IMR-90 (cell line): ENCODE results near the gene TAOK1. TPM values are rescaled to one million over a fixed set of nuclear protein-coding genes. Genes with fewer than 3 reads are reported as not detected.

Experiments used
- ATAC-seq: fragments of 200-7000 bp; cut with Tn5 transposase; 2 replicates; pipeline ENCODE4 v1.9.1; 2020; ENCODE audit warnings: low read depth, mild to moderate bottlenecking, moderate library complexity
- BruUV-seq: library from RNA; stranded (reverse); fragments of 400-500 nt; replicated peaks from 2 replicates; lab custom pipeline; 2021; lab: Mats Ljungman, UMichigan
- CTCF ChIA-PET: fragments of 300-600 bp; formaldehyde crosslinking; extraction: SDS; loops from one replicate; lab custom pipeline; 2021; ENCODE audit warnings: antibody characterized with exemption; lab: Yijun Ruan, JAX
- POLR2A ChIA-PET: fragments of 300-600 bp; sonication (Branson Sonifier 250); formaldehyde crosslinking; loops from one replicate; lab custom pipeline; 2022; ENCODE audit warnings: antibody characterized with exemption; ENCODE audit not compliant: unreplicated experiment; lab: Charles Lee
- DNase-seq: peaks from one replicate; pipeline ENCODE4 v3.0.0; 2013
- H2AFZ ChIP-seq: replicated peaks from 2 replicates; pipeline ENCODE3; 2013; ENCODE audit warnings: low read length, mild to moderate bottlenecking; ENCODE audit not compliant: poor library complexity
- H2AK5ac ChIP-seq: 2 replicates; pipeline ENCODE4 v1.6.1; 2013; ENCODE audit warnings: low read depth, low read length, inconsistent platforms
- H2AK9ac ChIP-seq: replicated peaks from 2 replicates; pipeline ENCODE3; 2013; ENCODE audit warnings: mild to moderate bottlenecking, low read depth, low read length, moderate library complexity; ENCODE audit not compliant: poor library complexity
- H2BK120ac ChIP-seq: 2 replicates; pipeline ENCODE4 v1.6.1; 2013; ENCODE audit warnings: low read depth, low read length, inconsistent platforms
- H2BK15ac ChIP-seq: 3 replicates; pipeline ENCODE4 v1.6.1; 2013; ENCODE audit warnings: low read depth, low read length, inconsistent platforms
- H2BK20ac ChIP-seq: 2 replicates; pipeline ENCODE4 v1.6.1; 2013; ENCODE audit warnings: low read depth, mild to moderate bottlenecking, inconsistent platforms, low read length, moderate library complexity
- H2BK5ac ChIP-seq: 2 replicates; pipeline ENCODE4 v1.6.1; 2013; ENCODE audit warnings: mild to moderate bottlenecking, low read depth, low read length, inconsistent platforms; ENCODE audit not compliant: poor library complexity, severe bottlenecking
- H3K14ac ChIP-seq: replicated peaks from 2 replicates; pipeline ENCODE4 v1.6.1; 2013; ENCODE audit warnings: low read depth, low read length, inconsistent platforms
- H3K18ac ChIP-seq: 2 replicates; pipeline ENCODE4 v1.6.1; 2013; ENCODE audit warnings: low read depth, low read length, control low read depth
- H3K23ac ChIP-seq: 2 replicates; pipeline ENCODE4 v1.6.1; 2013; ENCODE audit warnings: low read depth, low read length, inconsistent platforms
- H3K27ac ChIP-seq: 2 replicates; pipeline ENCODE4 v1.5.1; 2013; ENCODE audit warnings: mild to moderate bottlenecking, control low read depth, low read length; ENCODE audit not compliant: insufficient read depth
- H3K27me3 ChIP-seq: 2 replicates; pipeline ENCODE4 v1.6.1; 2013; ENCODE audit warnings: low read length; ENCODE audit not compliant: control insufficient read depth, insufficient read depth
- H3K36me3 ChIP-seq: 2 replicates; pipeline ENCODE4 v1.6.1; 2013; ENCODE audit warnings: low read length, mixed read lengths; ENCODE audit not compliant: control insufficient read depth, insufficient read depth
- H3K4ac ChIP-seq: 2 replicates; pipeline ENCODE4 v1.6.1; 2013; ENCODE audit warnings: low read depth, low read length, inconsistent platforms
- H3K4me1 ChIP-seq: 2 replicates; pipeline ENCODE4 v1.6.1; 2013; ENCODE audit warnings: low read length, mixed read lengths; ENCODE audit not compliant: control insufficient read depth, insufficient read depth
- H3K4me2 ChIP-seq: 2 replicates; pipeline ENCODE4 v1.6.1; 2013; ENCODE audit warnings: low read depth, mild to moderate bottlenecking, control low read depth, low read length, moderate library complexity
- H3K4me3 ChIP-seq: 2 replicates; pipeline ENCODE4 v1.5.1; 2013; ENCODE audit warnings: low read depth, mild to moderate bottlenecking, control low read depth, low read length, moderate library complexity; ENCODE audit not compliant: insufficient read depth
- H3K56ac ChIP-seq: 2 replicates; pipeline ENCODE4 v1.6.1; 2013; ENCODE audit warnings: low read length, inconsistent platforms; ENCODE audit not compliant: insufficient read depth; ENCODE audit errors: extremely low read depth
- H3K79me1 ChIP-seq, 2 experiments: 2 replicates each; pipeline ENCODE4 v1.6.1; 2013; ENCODE audit warnings: low read length in 2 of 2, inconsistent platforms in 1 of 2, low read depth in 1 of 2
- H3K9ac ChIP-seq: 2 replicates; pipeline ENCODE4 v1.6.1; 2013; ENCODE audit warnings: low read depth, low read length, control low read depth
- H3K9me1 ChIP-seq: 2 replicates; pipeline ENCODE4 v1.6.1; 2013; ENCODE audit warnings: low read length, inconsistent platforms; ENCODE audit not compliant: insufficient read depth
- H3K9me3 ChIP-seq: 2 replicates; pipeline ENCODE4 v1.6.1; 2013; ENCODE audit warnings: low read length; ENCODE audit not compliant: control insufficient read depth, insufficient read depth
- H4K20me1 ChIP-seq: 2 replicates; pipeline ENCODE4 v1.6.1; 2013; ENCODE audit warnings: low read length, inconsistent platforms; ENCODE audit not compliant: insufficient read depth
- H4K5ac ChIP-seq: 2 replicates; pipeline ENCODE4 v1.6.1; 2013; ENCODE audit warnings: mild to moderate bottlenecking, low read depth, low read length, control low read depth
- H4K8ac ChIP-seq, 2 experiments: 2 replicates each; pipeline ENCODE4 v1.6.1; 2013; ENCODE audit warnings: low read depth in 2 of 2, low read length in 2 of 2, control low read depth in 1 of 2, inconsistent platforms in 1 of 2
- H4K91ac ChIP-seq: 2 replicates; pipeline ENCODE4 v1.6.1; 2013; ENCODE audit warnings: low read depth, low read length, inconsistent platforms; ENCODE audit not compliant: insufficient read depth
- BHLHE40 ChIP-seq: fragments of 150-350 bp; IDR thresholded peaks from 2 replicates; pipeline ENCODE4 v1.6.1; 2016; ENCODE audit warnings: mild to moderate bottlenecking, low read depth, low read length
- CEBPB ChIP-seq: IDR thresholded peaks from 2 replicates; pipeline ENCODE4 v1.6.1; 2012; ENCODE audit warnings: low read depth, low read length, improper control_type of control experiment
- RCOR1 ChIP-seq: IDR thresholded peaks from 2 replicates; pipeline ENCODE4 v1.6.1; 2012; ENCODE audit warnings: mild to moderate bottlenecking, low read length, improper control_type of control experiment; ENCODE audit not compliant: insufficient replicate concordance
- WGBS, 2 experiments: methylation state at CpG; one replicate each; pipeline versions ENCODE4 v1.1.5 to v1.1.7; 2013; ENCODE audit warnings: missing lambda C conversion rate in 2 of 2; ENCODE audit not compliant: insufficient read length in 1 of 2; ENCODE audit errors: extremely low coverage in 2 of 2; 5-methylcytosine and 5-hydroxymethylcytosine counted together
- dilution Hi-C: fragments of 300-500 bp; cut with HindIII; formaldehyde crosslinking; loops from one replicate; pipeline ENCODE4 v1.14.3; 2018; ENCODE audit warnings: low sequenced_read_pairs; ENCODE audit not compliant: unreplicated experiment
- in situ Hi-C: fragments of 300-500 bp; cut with MboI; formaldehyde crosslinking; loops from 3 replicates; pipeline ENCODE4 v1.14.3; 2019; ENCODE audit warnings: low sequenced_read_pairs, inconsistent platforms, mixed read lengths
- intact Hi-C: fragments of 100-400 bp; cut with micrococcal nuclease; formaldehyde crosslinking; loops from 2 replicates; pipeline ENCODE4 v1.10.0; 2022
- polyA plus RNA-seq, 3 experiments: library from polyadenylated mRNA; depleted of rRNA; stranded (reverse); fragments of >200 nt; gene quantifications; 2 replicates each; pipeline ENCODE4 v1.2.3, GENCODE V29; 2012; ENCODE audit warnings: low replicate concordance in 1 of 3
- total RNA-seq: library from RNA; depleted of rRNA; stranded (reverse); fragments of >200 nt; gene quantifications from 2 replicates; pipeline ENCODE4 v1.2.3, GENCODE V29; 2012
- TF ChIP-seq, protein P1 (sequence below): conservative IDR thresholded peaks from 2 replicates; pipeline ENCODE4 v1.5.1; 2012; ENCODE audit warnings: mild to moderate bottlenecking, low read depth, low read length, improper control_type of control experiment

TAOK1 gene
- total and polyA plus RNA-seq, 2 of the 4 experiments (the other 2 are of a cell fraction): 9.8 to 91.8 TPM

DNA sequence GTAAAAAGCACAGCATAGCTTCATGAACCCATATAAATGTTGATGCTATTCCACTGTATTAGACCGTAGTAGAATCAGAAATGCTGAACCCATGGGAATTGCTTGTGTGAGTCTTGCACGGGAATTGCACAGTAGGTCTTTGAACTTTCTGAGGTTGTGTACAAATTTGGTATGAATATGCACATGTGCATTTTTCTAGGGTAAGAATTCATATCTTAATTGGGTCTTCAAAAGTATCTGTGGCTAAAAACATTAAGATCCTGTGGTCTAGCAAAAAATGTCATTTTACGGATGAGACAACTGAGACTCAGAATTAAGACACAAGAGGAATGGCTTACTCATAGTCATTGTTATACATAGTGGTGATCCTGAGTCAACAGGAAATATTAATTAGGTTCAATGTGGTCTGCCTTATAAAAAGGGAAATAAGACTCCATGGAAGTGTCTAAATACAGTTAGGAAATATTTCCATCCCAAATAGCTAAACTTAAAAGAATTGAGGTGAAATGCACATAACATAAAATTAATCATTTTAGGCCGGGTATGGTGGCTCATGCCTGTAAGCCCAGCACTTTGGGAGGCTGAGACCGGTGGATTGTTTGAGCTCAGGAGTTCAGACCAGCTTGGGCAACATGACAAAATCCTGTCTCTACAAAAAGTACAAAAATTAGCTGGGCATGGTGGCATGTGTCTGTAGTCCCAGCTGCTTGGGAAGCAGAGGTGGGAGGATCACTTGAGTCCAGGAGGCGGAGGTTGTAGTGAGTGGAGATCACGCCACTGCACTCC is 22.8 kb downstream of the TAOK1 start:
- BruUV-seq: no TSS peak

More for the DNA sequence above, 22.8 kb downstream of the TAOK1 start:
- Histone ChIP-seq H3K23ac (peak overlapping the region; percentile 79; the same call in 1 of the 2 replicates), H3K9ac (no peak overlapping the region; the same call in 1 of the 2 replicates), H2AK5ac (peak overlapping the region; percentile 67; the same call in 1 of the 2 replicates), H2BK20ac (peak overlapping the region; percentile 18; the same call in 1 of the 2 replicates), H3K79me1 (peaks cover 6 to 73% of the 10 kb centered on the region in 2 experiments; a peak in 3 of 4 replicates), H3K27me3 (no peaks in the 10 kb centered on the region), H2BK120ac (peak overlapping the region; percentile 69), H3K9me3 (no peaks in the 10 kb centered on the region), H3K4me1 (peaks cover 18% of the 10 kb centered on the region), H4K91ac (no peak overlapping the region), H2AK9ac (no peak overlapping the region), H3K4me3 (no peak overlapping the region), H2AFZ (no peak overlapping the region), H3K27ac (peak overlapping the region; percentile 50), H3K9me1 (peaks cover 20% of the 10 kb centered on the region), H3K36me3 (no peaks in the 10 kb centered on the region; the same call in 1 of the 2 replicates), H3K4ac (peak overlapping the region; percentile 62; the same call in 1 of the 2 replicates), H4K5ac (peak overlapping the region; percentile 23; the same call in 1 of the 2 replicates), H4K20me1 (peaks cover 87% of the 10 kb centered on the region), H3K14ac (peak overlapping the region; percentile 88), H2BK15ac (peak overlapping the region; percentile 16; the same call in 1 of the 3 replicates), H3K4me2 (peak overlapping the region; percentile 69; the same call in 1 of the 2 replicates), H3K18ac (peak overlapping the region; percentile 35; the same call in 1 of the 2 replicates), H4K8ac (peak overlapping the region in 1 of 2 experiments; percentile 59; a peak in 2 of 4 replicates), H2BK5ac (peak overlapping the region; percentile 86), H3K56ac (no peak overlapping the region; the same call in 1 of the 2 replicates)
- ATAC-seq: peak; percentile 77
- DNase-seq: peak; percentile 78
- in situ Hi-C loops: no loop called here
- intact Hi-C loops: loop anchor here (2.0 kb wide), 1 partner anchor 22 kb away; the partner anchor contains the start of gene TAOK1
- TF ChIP-seq BHLHE40 (peak; percentile 70; the same call in 1 of the 2 replicates), CEBPB (peak; percentile 29; the same call in 1 of the 2 replicates), RCOR1 (peak; percentile 72)
- TF ChIP-seq, protein P1, sequence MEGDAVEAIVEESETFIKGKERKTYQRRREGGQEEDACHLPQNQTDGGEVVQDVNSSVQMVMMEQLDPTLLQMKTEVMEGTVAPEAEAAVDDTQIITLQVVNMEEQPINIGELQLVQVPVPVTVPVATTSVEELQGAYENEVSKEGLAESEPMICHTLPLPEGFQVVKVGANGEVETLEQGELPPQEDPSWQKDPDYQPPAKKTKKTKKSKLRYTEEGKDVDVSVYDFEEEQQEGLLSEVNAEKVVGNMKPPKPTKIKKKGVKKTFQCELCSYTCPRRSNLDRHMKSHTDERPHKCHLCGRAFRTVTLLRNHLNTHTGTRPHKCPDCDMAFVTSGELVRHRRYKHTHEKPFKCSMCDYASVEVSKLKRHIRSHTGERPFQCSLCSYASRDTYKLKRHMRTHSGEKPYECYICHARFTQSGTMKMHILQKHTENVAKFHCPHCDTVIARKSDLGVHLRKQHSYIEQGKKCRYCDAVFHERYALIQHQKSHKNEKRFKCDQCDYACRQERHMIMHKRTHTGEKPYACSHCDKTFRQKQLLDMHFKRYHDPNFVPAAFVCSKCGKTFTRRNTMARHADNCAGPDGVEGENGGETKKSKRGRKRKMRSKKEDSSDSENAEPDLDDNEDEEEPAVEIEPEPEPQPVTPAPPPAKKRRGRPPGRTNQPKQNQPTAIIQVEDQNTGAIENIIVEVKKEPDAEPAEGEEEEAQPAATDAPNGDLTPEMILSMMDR: no peak
- WGBS, 2 experiments: 0% methylated on average over 1 of the region's 7 CpGs; no CpG with 5 or more reads in 1 of the 2 experiments
- ChIA-PET CTCF (no interaction called here), POLR2A (no interaction called here)
- dilution Hi-C loops: no loop called here
